Coronary artery (tissue), 2 donors: ENCODE measurements around the gene UMODL1.

Experiments
- DNase-seq: peaks from one replicate; pipeline ENCODE4 v3.0.0-alpha.2; 2017; ENCODE audit warnings: low spot score
- H3K27ac ChIP-seq, 2 donors: fragments of 200-600 bp; sonication (generic); one replicate each; pipeline ENCODE4 v1.5.1; 2016 to 2019
- H3K4me3 ChIP-seq: fragments of 200-600 bp; sonication (generic); 2 replicates; pipeline ENCODE4 v1.5.1; 2016; ENCODE audit warnings: mild to moderate bottlenecking, moderate library complexity
- CTCF ChIP-seq: fragments of 200-600 bp; sonication (generic); IDR thresholded peaks from one replicate; pipeline ENCODE4 v1.5.1; 2019; ENCODE audit warnings: antibody characterized with exemption

UMODL1 gene

GRCh38 chr21:42071146-42071737 lies at the start of gene UMODL1:
TSS of gene UMODL1 (plus strand) at chr21:42071317. CDS start at chr21:42071317, 0 bp downstream.
- no peak within 1 kb of the TSS for H3K4me3 ChIP-seq
- no peak within 1 kb of the TSS for H3K27ac ChIP-seq
- TF ChIP-seq CTCF, result no peak
- DNase-seq, result no peak

GRCh38 chr21:42021371-42022090 lies 49.6 kb upstream of the UMODL1 start:
- no peak for TF ChIP-seq CTCF
- Histone ChIP-seq H3K4me3 (no peak overlapping the region), H3K27ac (no peak overlapping the region)
- DNase-seq, result no peak

GRCh38 chr21:42022091-42022430 lies 49.1 kb upstream of the UMODL1 start:
- H3K4me3 ChIP-seq, result no peak overlapping the region
- H3K27ac ChIP-seq, result no peak overlapping the region
- DNase-seq, result no peak
- TF ChIP-seq CTCF, result no peak

- no peak overlapping the region for H3K4me3 ChIP-seq
- no peak for TF ChIP-seq CTCF
- H3K27ac ChIP-seq, result no peak overlapping the region
- DNase-seq, result no peak
Observed at GRCh38 chr21:42022906-42023305, 48.2 kb upstream of the UMODL1 start.

- no peak for DNase-seq
- no peak for TF ChIP-seq CTCF
- Histone ChIP-seq H3K4me3 (no peak overlapping the region), H3K27ac (no peak overlapping the region)
Observed at GRCh38 chr21:42025376-42026081, 45.6 kb upstream of the UMODL1 start.

GRCh38 chr21:42026082-42026435 lies 45.1 kb upstream of the UMODL1 start:
- DNase-seq, result no peak
- no peak overlapping the region for H3K4me3 ChIP-seq
- no peak for TF ChIP-seq CTCF
- H3K27ac ChIP-seq, result no peak overlapping the region
